ENCODE measurements around the gene CEP57. TPM values are rescaled to one million over a fixed set of nuclear protein-coding genes. Genes with fewer than 3 reads are reported as not detected.

The CEP57 gene
- total RNA-seq, 1 donor, result 68.1 TPM

- no peak for DNase-seq (ENCODE audit: low read depth)
- H3K4me3 ChIP-seq (ENCODE audit: low read depth, low read length), result no peak overlapping the region
- no peak for TF ChIP-seq CTCF (IDR thresholded peaks at IDR 0.05; ENCODE audit: insufficient read depth, low read length)
Observed at GRCh38 chr11:95766701-95767100, 23.6 kb upstream of the CEP57 start.

GRCh38 chr11:95767498-95767897, 22.8 kb upstream of the CEP57 start:
- H3K4me3 ChIP-seq (ENCODE audit: low read depth, low read length), result no peak overlapping the region
- peak; percentile 76 for DNase-seq (ENCODE audit: low read depth)
- TF ChIP-seq CTCF (IDR thresholded peaks at IDR 0.05; ENCODE audit: insufficient read depth, low read length), result no peak

- TF ChIP-seq CTCF (IDR thresholded peaks at IDR 0.05; ENCODE audit: insufficient read depth, low read length), result no peak
- DNase-seq (ENCODE audit: low read depth), result peak; percentile 9
- H3K4me3 ChIP-seq (ENCODE audit: low read depth, low read length), result no peak overlapping the region
Observed at GRCh38 chr11:95768521-95768920, 21.8 kb upstream of the CEP57 start.

- TF ChIP-seq CTCF (IDR thresholded peaks at IDR 0.05; ENCODE audit: insufficient read depth, low read length), result no peak
- no peak overlapping the region for H3K4me3 ChIP-seq (ENCODE audit: low read depth, low read length)
- no peak for DNase-seq (ENCODE audit: low read depth)
Observed at GRCh38 chr11:95776859-95777258, 13.4 kb upstream of the CEP57 start.

GRCh38 chr11:95778699-95779098, 11.6 kb upstream of the CEP57 start:
- TF ChIP-seq CTCF (IDR thresholded peaks at IDR 0.05; ENCODE audit: insufficient read depth, low read length), result no peak
- no peak overlapping the region for H3K4me3 ChIP-seq (ENCODE audit: low read depth, low read length)
- DNase-seq (ENCODE audit: low read depth), result no peak

GRCh38 chr11:95780544-95780943, 9.8 kb upstream of the CEP57 start:
- no peak overlapping the region for H3K4me3 ChIP-seq (ENCODE audit: low read depth, low read length)
- TF ChIP-seq CTCF (IDR thresholded peaks at IDR 0.05; ENCODE audit: insufficient read depth, low read length), result no peak
- no peak for DNase-seq (ENCODE audit: low read depth)

- DNase-seq (ENCODE audit: low read depth), result peak; percentile 43
- TF ChIP-seq CTCF (IDR thresholded peaks at IDR 0.05; ENCODE audit: insufficient read depth, low read length), result peak; percentile 53
- peak overlapping the region; percentile 87 for H3K4me3 ChIP-seq (ENCODE audit: low read depth, low read length)
Observed at GRCh38 chr11:95788921-95789505, 1.3 kb upstream of the CEP57 start.
